Astrocyte (in vitro differentiated cells and primary cell): Measurements from ENCODE around the gene CCL23.

ENCODE experiments used
- CTCF ChIP-seq: IDR thresholded peaks from 2 replicates; pipeline ENCODE4 v1.5.1; 2011; ENCODE audit warnings: low read depth, mild to moderate bottlenecking, inconsistent platforms, low read length, moderate library complexity; ENCODE audit not compliant: insufficient read depth
- EZH2 ChIP-seq: IDR thresholded peaks from 2 replicates; pipeline ENCODE4 v1.6.1; 2012; ENCODE audit warnings: mild to moderate bottlenecking, low read length, inconsistent platforms; ENCODE audit not compliant: insufficient read depth

GRCh38 chr17:35988164-35988563, 29.6 kb downstream of the CCL23 start:
- TF ChIP-seq CTCF, result no peak
- no peak for TF ChIP-seq EZH2
